Pons (tissue), 1 donor: ENCODE measurements around the gene SUSD4.

Experiments used
- DNase-seq: peaks from one replicate; pipeline ENCODE4 v3.0.0-alpha.2; 2016; ENCODE audit warnings: low spot score

SUSD4 gene

GRCh38 chr1:223228931-223229528 lies 134.9 kb downstream of the SUSD4 start:
- DNase-seq, result no peak

GRCh38 chr1:223228201-223228600 lies 135.8 kb downstream of the SUSD4 start:
- DNase-seq, result no peak

GRCh38 chr1:223227486-223228196 lies 136.3 kb downstream of the SUSD4 start:
- no peak for DNase-seq

- DNase-seq, result no peak
Measured at GRCh38 chr1:223227031-223227430, 136.9 kb downstream of the SUSD4 start.

GRCh38 chr1:223226271-223226670 lies 137.7 kb downstream of the SUSD4 start:
- no peak for DNase-seq

GRCh38 chr1:223225481-223225880 lies 138.5 kb downstream of the SUSD4 start:
- no peak for DNase-seq

GRCh38 chr1:223225061-223225460 lies 138.9 kb downstream of the SUSD4 start:
- DNase-seq, result no peak

- DNase-seq, result no peak
Measured at GRCh38 chr1:223224465-223224864, 139.5 kb downstream of the SUSD4 start.

GRCh38 chr1:223223091-223223995 lies 140.6 kb downstream of the SUSD4 start:
- no peak for DNase-seq

GRCh38 chr1:223222377-223222776 lies 141.6 kb downstream of the SUSD4 start:
- DNase-seq, result no peak

GRCh38 chr1:223221686-223222085 lies 142.3 kb downstream of the SUSD4 start:
- no peak for DNase-seq

- DNase-seq, result no peak
Measured at GRCh38 chr1:223219846-223220610, 143.9 kb downstream of the SUSD4 start.

GRCh38 chr1:223219318-223219635 lies 144.7 kb downstream of the SUSD4 start:
- DNase-seq, result no peak

GRCh38 chr1:223217781-223218180 lies 146.2 kb downstream of the SUSD4 start:
- DNase-seq, result no peak

- DNase-seq, result no peak
Measured at GRCh38 chr1:223216531-223217205, 147.3 kb downstream of the SUSD4 start.

- DNase-seq, result no peak
Measured at GRCh38 chr1:223216074-223216473, 147.9 kb downstream of the SUSD4 start.

- no peak for DNase-seq
Measured at GRCh38 chr1:223215026-223215425, 148.9 kb downstream of the SUSD4 start.

- DNase-seq, result no peak
Measured at GRCh38 chr1:223214261-223214807, 149.6 kb downstream of the SUSD4 start.

- DNase-seq, result no peak
Measured at GRCh38 chr1:223212441-223212840, 151.5 kb downstream of the SUSD4 start.

- DNase-seq, result no peak
Measured at GRCh38 chr1:223211323-223211985, 152.5 kb downstream of the SUSD4 start.

- DNase-seq, result no peak
Measured at GRCh38 chr1:223210788-223211120, 153.2 kb downstream of the SUSD4 start.
